Vagina (tissue), 2 donors: ENCODE results near the gene AQP12A.

Experiments
- CTCF ChIP-seq, 3 experiments: fragments of 450-650 bp in 2 of 3; fragments of 200-600 bp in 1 of 3; sonication (generic) in 1 of 3; IDR thresholded peaks; one replicate each; pipeline ENCODE4 v1.5.1; 2017 to 2019; ENCODE audit warnings: antibody characterized with exemption in 3 of 3, mild to moderate bottlenecking in 2 of 3, moderate library complexity in 2 of 3
- POLR2A ChIP-seq, 2 donors: fragments of 450-650 bp; IDR thresholded peaks; one replicate each; pipeline ENCODE4 v1.6.1; 2017; ENCODE audit warnings: antibody characterized with exemption in 2 of 2, mild to moderate bottlenecking in 2 of 2, moderate library complexity in 2 of 2
- POLR2AphosphoS5 ChIP-seq, 2 donors: sonication (generic); formaldehyde crosslinking; IDR thresholded peaks; one replicate each; pipeline ENCODE4 v1.9.0; 2017; ENCODE audit warnings: antibody characterized with exemption in 2 of 2, mild to moderate bottlenecking in 2 of 2, low read depth in 1 of 2; ENCODE audit not compliant: insufficient read depth in 1 of 2

GRCh38 chr2:240643811-240644150 lies 47.9 kb upstream of the AQP12A start:
- no peak for TF ChIP-seq POLR2AphosphoS5 (IDR thresholded peaks at IDR 0.05; ENCODE audit: insufficient read depth in 1 of 2, low read depth in 1 of 2)
- no peak for TF ChIP-seq CTCF (IDR thresholded peaks at IDR 0.05)
- no peak for TF ChIP-seq POLR2A (IDR thresholded peaks at IDR 0.05)
